ENCODE data around the gene TAS2R31. TPM values are rescaled to one million over a fixed set of nuclear protein-coding genes. Genes with fewer than 3 reads are reported as not detected.

The TAS2R31 gene
- total and polyA plus RNA-seq, 2 experiments from 2014 or later = 0.24 to 0.97 TPM

DNA sequence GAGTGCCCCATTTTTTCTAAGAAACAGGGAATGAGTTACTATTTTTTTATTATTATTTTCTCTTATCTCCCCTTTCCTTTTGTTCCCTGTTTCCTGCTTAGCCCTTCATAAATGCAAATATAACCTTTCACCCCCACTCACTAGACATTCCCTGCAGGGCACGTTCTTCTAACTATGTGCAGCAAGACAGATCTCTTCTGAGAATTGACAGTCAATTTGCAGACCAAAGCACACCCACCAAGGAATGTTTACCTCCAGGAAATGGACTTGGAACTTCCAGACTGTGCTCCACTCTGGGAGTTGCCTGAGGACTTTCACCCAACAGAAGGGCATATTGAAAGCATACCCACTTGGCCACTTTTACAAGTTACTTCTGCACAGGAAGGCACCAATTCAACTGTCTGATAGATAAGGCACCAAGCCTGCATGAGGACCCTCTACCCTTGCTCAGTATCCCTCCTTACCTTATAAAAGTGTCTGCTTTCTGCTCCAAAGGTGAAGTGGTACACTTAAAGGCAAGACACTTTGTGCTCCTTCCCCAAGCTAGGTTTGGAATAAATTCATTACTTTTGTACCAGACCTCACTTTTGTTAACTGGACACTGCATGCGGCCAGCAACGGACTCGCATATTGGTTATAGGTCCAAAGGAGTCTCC lies 15.3 kb downstream of the TAS2R31 start:
- Histone ChIP-seq H3K27ac (no peak overlapping the region), H3K79me2 (ENCODE audit: insufficient read depth) (no peaks in the 10 kb centered on the region), H3K4me2 (ENCODE audit: unreplicated experiment) (no peak overlapping the region), H3K9me2 (ENCODE audit: insufficient read depth) (no peaks in the 10 kb centered on the region), H3K36me3 (ENCODE audit: low read depth) (no peaks in the 10 kb centered on the region), H3K4me3 (no peak overlapping the region), H3F3A (ENCODE audit: insufficient read depth) (no peaks in the 10 kb centered on the region), H4K20me1 (ENCODE audit: insufficient read depth) (no peaks in the 10 kb centered on the region), H3K27me3 (replicated peaks; ENCODE audit: insufficient read depth) (no peaks in the 10 kb centered on the region), H3K4me1 (ENCODE audit: insufficient read depth) (no peaks in the 10 kb centered on the region), H2AFZ (no peak overlapping the region), H3K9ac (no peak overlapping the region), H3K9me3 (ENCODE audit: low read depth) (no peaks in the 10 kb centered on the region)
- DNase-seq = no peak
- in situ Hi-C loops (cut with MboI) = loop anchor here (5.0 kb wide), 1 partner anchor 56 kb away; no protein-coding TSS in a partner anchor
- WGBS, 2 experiments (ENCODE audit: low coverage in 1 of 2, low lambda C conversion rate in 2 of 2, missing lambda C conversion rate in 2 of 2) = 94 to 95% methylated on average over 4 of the region's 4 CpGs
- TF ChIP-seq EZH2phosphoT487 (IDR thresholded peaks at IDR 0.05; ENCODE audit: insufficient read depth, low read depth) (no peak), EZH2 (IDR thresholded peaks at IDR 0.05; ENCODE audit: insufficient read depth, poor library complexity, severe bottlenecking) (no peak)

DNA sequence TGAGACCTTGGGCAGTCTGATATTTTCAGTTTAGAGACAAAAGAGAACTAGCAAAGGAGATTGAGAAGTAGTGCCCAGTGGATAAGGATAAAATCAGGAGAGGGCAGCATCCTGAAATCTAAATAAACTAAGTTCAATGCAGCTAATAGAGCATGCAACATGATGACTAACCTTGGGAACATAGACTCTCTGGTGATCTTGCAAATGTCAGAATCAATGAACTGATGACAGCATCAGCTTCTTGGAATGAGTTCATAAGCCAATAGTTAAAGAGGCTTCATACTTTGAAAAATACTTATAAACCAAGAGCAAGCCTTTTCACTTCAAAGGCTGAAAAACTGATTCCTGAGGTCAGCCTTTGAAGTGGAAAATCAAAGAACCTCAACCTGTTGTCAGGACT lies 17.0 kb downstream of the TAS2R31 start:
- no peak for TF ChIP-seq EZH2 (IDR thresholded peaks at IDR 0.05; ENCODE audit: insufficient read depth, poor library complexity, severe bottlenecking)
- TF ChIP-seq EZH2phosphoT487 (IDR thresholded peaks at IDR 0.05; ENCODE audit: insufficient read depth, low read depth) = no peak
- Histone ChIP-seq H3K27ac (no peak overlapping the region), H3K79me2 (ENCODE audit: insufficient read depth) (no peaks in the 10 kb centered on the region), H3K9me3 (ENCODE audit: low read depth) (no peaks in the 10 kb centered on the region), H3K27me3 (replicated peaks; ENCODE audit: insufficient read depth) (no peaks in the 10 kb centered on the region), H4K20me1 (ENCODE audit: insufficient read depth) (no peaks in the 10 kb centered on the region), H3K4me2 (ENCODE audit: unreplicated experiment) (no peak overlapping the region), H3K9me2 (ENCODE audit: insufficient read depth) (no peaks in the 10 kb centered on the region), H3F3A (ENCODE audit: insufficient read depth) (no peaks in the 10 kb centered on the region), H3K4me1 (ENCODE audit: insufficient read depth) (no peaks in the 10 kb centered on the region), H3K9ac (no peak overlapping the region), H3K4me3 (no peak overlapping the region), H3K36me3 (ENCODE audit: low read depth) (no peaks in the 10 kb centered on the region), H2AFZ (no peak overlapping the region)
- peak; percentile 7 for DNase-seq
- in situ Hi-C loops (cut with MboI) = no loop called here

DNA sequence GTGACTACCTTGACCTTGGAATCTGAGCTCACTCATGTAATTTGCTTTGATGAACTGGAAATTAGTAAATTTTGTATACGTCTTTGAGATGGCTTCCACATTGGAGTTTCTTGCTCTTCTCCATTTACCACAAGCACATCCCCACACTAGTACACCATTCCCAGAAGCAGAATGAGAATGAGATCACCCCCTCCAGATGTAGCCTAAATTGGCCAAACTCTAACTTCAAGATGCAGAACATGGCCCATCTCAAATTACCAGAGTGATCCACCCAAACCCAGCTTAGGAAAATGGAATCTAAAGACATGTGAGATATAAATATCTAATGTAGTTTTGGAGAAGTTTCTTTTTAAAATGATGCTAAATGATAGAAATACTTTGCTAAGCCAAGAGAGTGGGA lies 23.6 kb downstream of the TAS2R31 start:
- H4K20me1 ChIP-seq (ENCODE audit: insufficient read depth) = no peaks in the 10 kb centered on the region
- H2AFZ ChIP-seq = no peak overlapping the region
- no peak for TF ChIP-seq EZH2phosphoT487 (IDR thresholded peaks at IDR 0.05; ENCODE audit: insufficient read depth, low read depth)
- TF ChIP-seq EZH2 (IDR thresholded peaks at IDR 0.05; ENCODE audit: insufficient read depth, poor library complexity, severe bottlenecking) = no peak
- no peaks in the 10 kb centered on the region for H3K79me2 ChIP-seq (ENCODE audit: insufficient read depth)
- in situ Hi-C loops (cut with MboI) = no loop called here
- no peak for DNase-seq
- no peaks in the 10 kb centered on the region for H3K4me1 ChIP-seq (ENCODE audit: insufficient read depth)
- no peak overlapping the region for H3K4me2 ChIP-seq (ENCODE audit: unreplicated experiment)
- no peaks in the 10 kb centered on the region for H3K27me3 ChIP-seq (replicated peaks; ENCODE audit: insufficient read depth)
- no peak overlapping the region for H3K9ac ChIP-seq
- WGBS, 2 experiments (ENCODE audit: low coverage in 1 of 2, low lambda C conversion rate in 2 of 2, missing lambda C conversion rate in 2 of 2) = 100% methylated on average over 1 of the region's 1 CpG
- no peaks in the 10 kb centered on the region for H3K36me3 ChIP-seq (ENCODE audit: low read depth)
- no peaks in the 10 kb centered on the region for H3K9me3 ChIP-seq (ENCODE audit: low read depth)
- no peak overlapping the region for H3K4me3 ChIP-seq
- H3K27ac ChIP-seq = no peak overlapping the region
- no peaks in the 10 kb centered on the region for H3K9me2 ChIP-seq (ENCODE audit: insufficient read depth)
- H3F3A ChIP-seq (ENCODE audit: insufficient read depth) = no peaks in the 10 kb centered on the region

DNA sequence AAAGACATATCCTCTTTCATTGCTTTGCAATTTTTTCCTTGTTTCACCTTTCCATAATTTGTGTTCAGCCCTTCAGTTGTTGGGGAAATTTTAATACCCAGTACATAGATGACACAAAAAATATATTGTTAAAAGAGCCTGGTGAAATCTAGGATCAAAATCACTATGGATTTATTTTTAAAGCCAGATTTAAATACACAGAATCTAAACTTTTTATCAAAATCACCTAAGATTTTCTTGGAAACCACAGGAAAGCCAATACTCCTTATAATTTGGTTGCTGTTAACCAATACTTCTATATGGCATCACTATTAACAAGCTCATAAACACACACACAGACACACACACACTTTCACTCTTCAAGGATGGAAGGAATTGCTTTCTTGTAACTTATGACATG lies 33.0 kb downstream of the TAS2R31 start, which contains the start of gene TAS2R20:
Gene TAS2R20, minus strand, starts transcription at position 101 of the 400 bp plus-strand sequence. CDS start 429 bp downstream, outside the sequence.
- in situ Hi-C loops (cut with MboI) = no loop called here
- no peaks in the 10 kb centered on the region for H3K9me2 ChIP-seq (ENCODE audit: insufficient read depth)
- no peak within 1 kb of the TSS for H3K4me2 ChIP-seq (ENCODE audit: unreplicated experiment)

More for the DNA sequence above, 33.0 kb downstream of the TAS2R31 start, which contains the start of gene TAS2R20:
- no peak within 1 kb of the TSS for H2AFZ ChIP-seq
- no peak for DNase-seq
- H3K79me2 ChIP-seq (ENCODE audit: insufficient read depth) = no peaks in the 10 kb centered on the region
- peaks cover 6% of the 10 kb centered on the region; the same call in 1 of the 2 replicates for H3K36me3 ChIP-seq (ENCODE audit: low read depth)
- H3K4me1 ChIP-seq (ENCODE audit: insufficient read depth) = no peaks in the 10 kb centered on the region
- TF ChIP-seq EZH2phosphoT487 (IDR thresholded peaks at IDR 0.05; ENCODE audit: insufficient read depth, low read depth) (no peak), EZH2 (IDR thresholded peaks at IDR 0.05; ENCODE audit: insufficient read depth, poor library complexity, severe bottlenecking) (no peak)
- no peak within 1 kb of the TSS for H3K9ac ChIP-seq
- no peaks in the 10 kb centered on the region for H3K27me3 ChIP-seq (replicated peaks; ENCODE audit: insufficient read depth)
- H3K27ac ChIP-seq = no peak within 1 kb of the TSS
- peaks cover 5% of the 10 kb centered on the region for H3K9me3 ChIP-seq (ENCODE audit: low read depth)
- no peaks in the 10 kb centered on the region for H3F3A ChIP-seq (ENCODE audit: insufficient read depth)
- no peak within 1 kb of the TSS for H3K4me3 ChIP-seq
- no peaks in the 10 kb centered on the region for H4K20me1 ChIP-seq (ENCODE audit: insufficient read depth)

Data from GM23248 (cell line).